ENCODE data around the gene WASF3.
A peak's percentile ranks its signal among the peaks of the same experiment; 100 is the strongest.

The WASF3 gene

GRCh38 chr13:26678796-26679195 lies 121.3 kb downstream of the WASF3 start:
- Histone ChIP-seq H2BK120ac (ENCODE audit: low read depth, low read length) (no peak overlapping the region), H3K4me3 (ENCODE audit: low read length in 2 of 2) (peak overlapping the region in 1 of 2 donors; percentile 24), H3K4ac (ENCODE audit: low read length) (no peak overlapping the region), H3K23ac (ENCODE audit: low read depth, low read length, poor library complexity) (peak overlapping the region; percentile 23), H2AFZ (ENCODE audit: low read length) (no peak overlapping the region), H3K9ac (ENCODE audit: low read depth, low read length, poor library complexity) (peak overlapping the region; percentile 27), H3K79me1 (ENCODE audit: low read depth, low read length) (peaks cover 5% of the 10 kb centered on the region), H3K4me2 (ENCODE audit: insufficient read depth, low read length, poor library complexity, severe bottlenecking) (no peak overlapping the region), H3K27me3 (ENCODE audit: control insufficient read depth in 3 of 3, insufficient read depth in 3 of 3, low read depth in 1 of 3, low read length in 3 of 3) (no peaks in the 10 kb centered on the region), H3K4me1 (ENCODE audit: control insufficient read depth in 2 of 2, insufficient read depth in 1 of 2, low read depth in 1 of 2, low read length in 2 of 2) (peaks cover 5 to 13% of the 10 kb centered on the region in 2 donors), H3K18ac (ENCODE audit: low read length) (peak overlapping the region; percentile 61), H2BK5ac (ENCODE audit: low read length) (no peak overlapping the region), H2BK15ac (ENCODE audit: low read length) (no peak overlapping the region), H3K36me3 (replicated peaks in 1 of 2; ENCODE audit: control insufficient read depth in 2 of 2, insufficient read depth in 2 of 2, low read length in 2 of 2) (peaks cover 28 to 54% of the 10 kb centered on the region in 2 donors), H3K9me3 (replicated peaks in 1 of 2; ENCODE audit: control insufficient read depth in 2 of 2, insufficient read depth in 1 of 2, low read depth in 1 of 2, low read length in 2 of 2) (no peaks in the 10 kb centered on the region), H3K27ac (replicated peaks; ENCODE audit: low read length) (no peak overlapping the region), H4K8ac (ENCODE audit: low read depth, low read length) (no peak overlapping the region), H2AK5ac (ENCODE audit: low read depth, low read length) (no peak overlapping the region), H3K14ac (ENCODE audit: low read length) (no peak overlapping the region), H4K91ac (ENCODE audit: low read depth, low read length, poor library complexity) (no peak overlapping the region), H2BK12ac (ENCODE audit: low read length) (no peak overlapping the region)
- DNase-seq (ENCODE audit: low spot score): no peak
- no CpG with 5 or more reads among the region's 17 CpGs for WGBS, 2 donors (ENCODE audit: extremely low coverage in 2 of 2, insufficient read length in 2 of 2, insufficient replicate concordance in 1 of 2)

GRCh38 chr13:26679411-26680122 lies 122.1 kb downstream of the WASF3 start:
- Histone ChIP-seq H2BK120ac (ENCODE audit: low read depth, low read length) (no peak overlapping the region), H3K14ac (ENCODE audit: low read length) (no peak overlapping the region), H3K4ac (ENCODE audit: low read length) (no peak overlapping the region), H3K36me3 (replicated peaks in 1 of 2; ENCODE audit: control insufficient read depth in 2 of 2, insufficient read depth in 2 of 2, low read length in 2 of 2) (peaks cover 29 to 58% of the 10 kb centered on the region in 2 donors), H3K79me1 (ENCODE audit: low read depth, low read length) (peaks cover 5% of the 10 kb centered on the region), H2AK5ac (ENCODE audit: low read depth, low read length) (no peak overlapping the region), H2BK15ac (ENCODE audit: low read length) (no peak overlapping the region), H3K4me1 (ENCODE audit: control insufficient read depth in 2 of 2, insufficient read depth in 1 of 2, low read depth in 1 of 2, low read length in 2 of 2) (peaks cover 5 to 12% of the 10 kb centered on the region in 2 donors), H3K27ac (replicated peaks; ENCODE audit: low read length) (no peak overlapping the region), H2BK5ac (ENCODE audit: low read length) (no peak overlapping the region), H3K4me3 (ENCODE audit: low read length in 2 of 2) (no peak overlapping the region), H4K91ac (ENCODE audit: low read depth, low read length, poor library complexity) (no peak overlapping the region), H4K8ac (ENCODE audit: low read depth, low read length) (no peak overlapping the region), H3K9ac (ENCODE audit: low read depth, low read length, poor library complexity) (no peak overlapping the region), H3K18ac (ENCODE audit: low read length) (no peak overlapping the region), H2BK12ac (ENCODE audit: low read length) (no peak overlapping the region), H3K27me3 (ENCODE audit: control insufficient read depth in 3 of 3, insufficient read depth in 3 of 3, low read depth in 1 of 3, low read length in 3 of 3) (no peaks in the 10 kb centered on the region), H3K9me3 (replicated peaks in 1 of 2; ENCODE audit: control insufficient read depth in 2 of 2, insufficient read depth in 1 of 2, low read depth in 1 of 2, low read length in 2 of 2) (no peaks in the 10 kb centered on the region), H3K23ac (ENCODE audit: low read depth, low read length, poor library complexity) (no peak overlapping the region), H2AFZ (ENCODE audit: low read length) (peak overlapping the region; percentile 58), H3K4me2 (ENCODE audit: insufficient read depth, low read length, poor library complexity, severe bottlenecking) (no peak overlapping the region)
- no CpG with 5 or more reads among the region's 5 CpGs for WGBS, 2 donors (ENCODE audit: extremely low coverage in 2 of 2, insufficient read length in 2 of 2, insufficient replicate concordance in 1 of 2)
- no peak for DNase-seq (ENCODE audit: low spot score)

GRCh38 chr13:26680123-26680450 lies 122.6 kb downstream of the WASF3 start:
- Histone ChIP-seq H3K27me3 (ENCODE audit: control insufficient read depth in 3 of 3, insufficient read depth in 3 of 3, low read depth in 1 of 3, low read length in 3 of 3) (no peaks in the 10 kb centered on the region), H3K27ac (replicated peaks; ENCODE audit: low read length) (no peak overlapping the region)

GRCh38 chr13:26680572-26680971 lies 123.1 kb downstream of the WASF3 start:
- no peak overlapping the region for H3K4ac ChIP-seq (ENCODE audit: low read length)
- H3K9ac ChIP-seq (ENCODE audit: low read depth, low read length, poor library complexity): no peak overlapping the region
- H3K14ac ChIP-seq (ENCODE audit: low read length): no peak overlapping the region
- no peaks in the 10 kb centered on the region for H3K27me3 ChIP-seq (ENCODE audit: control insufficient read depth in 3 of 3, insufficient read depth in 3 of 3, low read depth in 1 of 3, low read length in 3 of 3)
- H2BK12ac ChIP-seq (ENCODE audit: low read length): no peak overlapping the region
- H3K23ac ChIP-seq (ENCODE audit: low read depth, low read length, poor library complexity): no peak overlapping the region
- H4K8ac ChIP-seq (ENCODE audit: low read depth, low read length): no peak overlapping the region
- no peak for DNase-seq (ENCODE audit: low spot score)
- no peak overlapping the region for H3K4me2 ChIP-seq (ENCODE audit: insufficient read depth, low read length, poor library complexity, severe bottlenecking)
- H3K36me3 ChIP-seq (replicated peaks in 1 of 2; ENCODE audit: control insufficient read depth in 2 of 2, insufficient read depth in 2 of 2, low read length in 2 of 2): peaks cover 32 to 60% of the 10 kb centered on the region in 2 donors
- H4K91ac ChIP-seq (ENCODE audit: low read depth, low read length, poor library complexity): no peak overlapping the region
- H2AK5ac ChIP-seq (ENCODE audit: low read depth, low read length): no peak overlapping the region
- no peak overlapping the region for H2BK5ac ChIP-seq (ENCODE audit: low read length)
- no peak overlapping the region for H2BK120ac ChIP-seq (ENCODE audit: low read depth, low read length)
- H3K4me1 ChIP-seq (ENCODE audit: control insufficient read depth in 2 of 2, insufficient read depth in 1 of 2, low read depth in 1 of 2, low read length in 2 of 2): peaks cover 5 to 12% of the 10 kb centered on the region in 2 donors
- H3K79me1 ChIP-seq (ENCODE audit: low read depth, low read length): peaks cover 5% of the 10 kb centered on the region
- no CpG with 5 or more reads among the region's 5 CpGs for WGBS, 2 donors (ENCODE audit: extremely low coverage in 2 of 2, insufficient read length in 2 of 2, insufficient replicate concordance in 1 of 2)
- H3K27ac ChIP-seq (replicated peaks; ENCODE audit: low read length): no peak overlapping the region
- H2AFZ ChIP-seq (ENCODE audit: low read length): peak overlapping the region; percentile 58
- H3K4me3 ChIP-seq (ENCODE audit: low read length in 2 of 2): no peak overlapping the region
- H3K9me3 ChIP-seq (replicated peaks in 1 of 2; ENCODE audit: control insufficient read depth in 2 of 2, insufficient read depth in 1 of 2, low read depth in 1 of 2, low read length in 2 of 2): no peaks in the 10 kb centered on the region
- H2BK15ac ChIP-seq (ENCODE audit: low read length): no peak overlapping the region
- no peak overlapping the region for H3K18ac ChIP-seq (ENCODE audit: low read length)

More at GRCh38 chr13:26680123-26680450, 122.6 kb downstream of the WASF3 start:
- Histone ChIP-seq H2AK5ac (ENCODE audit: low read depth, low read length) (no peak overlapping the region), H3K4ac (ENCODE audit: low read length) (no peak overlapping the region), H2BK15ac (ENCODE audit: low read length) (no peak overlapping the region), H3K23ac (ENCODE audit: low read depth, low read length, poor library complexity) (no peak overlapping the region), H3K4me3 (ENCODE audit: low read length in 2 of 2) (no peak overlapping the region), H2BK12ac (ENCODE audit: low read length) (no peak overlapping the region), H3K4me1 (ENCODE audit: control insufficient read depth in 2 of 2, insufficient read depth in 1 of 2, low read depth in 1 of 2, low read length in 2 of 2) (peaks cover 5 to 12% of the 10 kb centered on the region in 2 donors), H3K18ac (ENCODE audit: low read length) (no peak overlapping the region), H3K4me2 (ENCODE audit: insufficient read depth, low read length, poor library complexity, severe bottlenecking) (no peak overlapping the region), H3K79me1 (ENCODE audit: low read depth, low read length) (peaks cover 5% of the 10 kb centered on the region), H2BK5ac (ENCODE audit: low read length) (no peak overlapping the region), H2BK120ac (ENCODE audit: low read depth, low read length) (no peak overlapping the region), H2AFZ (ENCODE audit: low read length) (peak overlapping the region; percentile 58), H4K8ac (ENCODE audit: low read depth, low read length) (no peak overlapping the region), H3K36me3 (replicated peaks in 1 of 2; ENCODE audit: control insufficient read depth in 2 of 2, insufficient read depth in 2 of 2, low read length in 2 of 2) (peaks cover 30 to 58% of the 10 kb centered on the region in 2 donors), H4K91ac (ENCODE audit: low read depth, low read length, poor library complexity) (no peak overlapping the region), H3K14ac (ENCODE audit: low read length) (no peak overlapping the region), H3K9ac (ENCODE audit: low read depth, low read length, poor library complexity) (no peak overlapping the region), H3K9me3 (replicated peaks in 1 of 2; ENCODE audit: control insufficient read depth in 2 of 2, insufficient read depth in 1 of 2, low read depth in 1 of 2, low read length in 2 of 2) (no peaks in the 10 kb centered on the region)
- no CpG with 5 or more reads among the region's 9 CpGs for WGBS, 2 donors (ENCODE audit: extremely low coverage in 2 of 2, insufficient read length in 2 of 2, insufficient replicate concordance in 1 of 2)
- DNase-seq (ENCODE audit: low spot score): no peak

Measured in neuronal stem cell (in vitro differentiated cells).